Left cardiac atrium (tissue), 4 donors: ENCODE data around the gene ST7. TPM values are rescaled to one million over a fixed set of nuclear protein-coding genes. Genes with fewer than 3 reads are reported as not detected.

Experiments used
- ATAC-seq, 2 donors: fragments of 200-7000 bp; cut with Tn5 transposase; one replicate each; pipeline ENCODE4 v1.9.1; 2020; ENCODE audit warnings: mild to moderate bottlenecking in 2 of 2, moderate library complexity in 2 of 2
- DNase-seq: peaks from one replicate; pipeline ENCODE4 v3.0.0-alpha.2; 2020
- intact Hi-C, 2 donors: fragments of 100-400 bp; cut with DNase I; formaldehyde crosslinking; loops; one replicate each; pipeline versions ENCODE4 v1.14.1 to v1.15.1; 2022 to 2023
- total RNA-seq, 2 donors: library from RNA; stranded (reverse); fragmentation: NEBNext Ultra II Directional; extraction: Animal tissue kit (Norgen Biotek cat#: 25700); gene quantifications; one replicate each; pipeline ENCODE4 v1.2.1, GENCODE V29; 2021
- donor health status: DM: no; HTN: yes; CAD: no.
- donor health status: DM: no; HTN: yes; CAD: no; lungs with severe emphysema.
- donor health status: DM: yes; HTN: yes; CAD: no.
- donor health status: Dilated cardiomyopathy.

Gene ST7
- total RNA-seq, 2 donors from 2014 or later, result 27.5 to 33.1 TPM

- intact Hi-C loops, result no loop called here
- DNase-seq (no peak), ATAC-seq (no peak)
Observed at GRCh38 chr7:117183729-117184128, 230.4 kb downstream of the ST7 start.

GRCh38 chr7:117184367-117184766, 231.1 kb downstream of the ST7 start:
- ATAC-seq (peak in 1 of 2 donors; percentile 41), DNase-seq (no peak)
- intact Hi-C loops, result no loop called here

- intact Hi-C loops, result no loop called here
- ATAC-seq (no peak), DNase-seq (no peak)
Observed at GRCh38 chr7:117185124-117185523, 231.8 kb downstream of the ST7 start.

GRCh38 chr7:117186218-117187010, 233.1 kb downstream of the ST7 start:
- peak in 1 of 2 donors; percentile 38 for ATAC-seq
- intact Hi-C loops, result no loop called here
- DNase-seq, result no peak

- DNase-seq (no peak), ATAC-seq (no peak)
- intact Hi-C loops, result no loop called here
Observed at GRCh38 chr7:117188376-117188775, 235.1 kb downstream of the ST7 start.

- DNase-seq (no peak), ATAC-seq (no peak)
- intact Hi-C loops, result no loop called here
Observed at GRCh38 chr7:117188949-117189592, 235.8 kb downstream of the ST7 start.

GRCh38 chr7:117190104-117190503, 236.8 kb downstream of the ST7 start:
- no peak for DNase-seq
- intact Hi-C loops, result no loop called here
- peak; percentile 56 to 71 for ATAC-seq

- intact Hi-C loops, result no loop called here
- ATAC-seq (no peak), DNase-seq (no peak)
Observed at GRCh38 chr7:117190746-117191435, 237.6 kb downstream of the ST7 start.

- ATAC-seq (no peak), DNase-seq (no peak)
- intact Hi-C loops, result no loop called here
Observed at GRCh38 chr7:117192108-117192507, 238.8 kb downstream of the ST7 start.

- DNase-seq (no peak), ATAC-seq (no peak)
- intact Hi-C loops, result no loop called here
Observed at GRCh38 chr7:117193564-117193963, 240.3 kb downstream of the ST7 start.

- no peak for DNase-seq
Observed at GRCh38 chr7:117194445-117194844, 241.1 kb downstream of the ST7 start.

GRCh38 chr7:117195361-117196029, 242.2 kb downstream of the ST7 start:
- ATAC-seq, result no peak
- no peak for DNase-seq
- intact Hi-C loops, result no loop called here

More at GRCh38 chr7:117194445-117194844, 241.1 kb downstream of the ST7 start:
- no peak for ATAC-seq
- intact Hi-C loops, result no loop called here

- ATAC-seq, result no peak
- intact Hi-C loops, result no loop called here
- DNase-seq, result no peak
Observed at GRCh38 chr7:117200132-117200531, 246.8 kb downstream of the ST7 start.

GRCh38 chr7:117200786-117201458, 247.6 kb downstream of the ST7 start:
- ATAC-seq (no peak), DNase-seq (no peak)
- intact Hi-C loops, result no loop called here

- peak in 1 of 2 donors; percentile 40 for ATAC-seq
- no peak for DNase-seq
- intact Hi-C loops, result no loop called here
Observed at GRCh38 chr7:117202511-117202910, 249.2 kb downstream of the ST7 start.

- intact Hi-C loops, result no loop called here
- DNase-seq (no peak), ATAC-seq (peak in 1 of 2 donors; percentile 72)
Observed at GRCh38 chr7:117203205-117203604, 249.9 kb downstream of the ST7 start.

GRCh38 chr7:117205873-117206272, 252.6 kb downstream of the ST7 start:
- DNase-seq (no peak), ATAC-seq (no peak)
- intact Hi-C loops, result no loop called here

GRCh38 chr7:117208257-117208656, 255.0 kb downstream of the ST7 start:
- ATAC-seq (no peak), DNase-seq (no peak)
- intact Hi-C loops, result no loop called here

- no peak for ATAC-seq
- intact Hi-C loops, result no loop called here
- DNase-seq, result no peak
Observed at GRCh38 chr7:117210397-117210796, 257.1 kb downstream of the ST7 start.
